HCT116 (cell line): Measurements from ENCODE around the gene RGSL1.

Experiments used
- CEBPB ChIP-seq: IDR thresholded peaks from 2 replicates; pipeline ENCODE4 v1.6.1; 2012; ENCODE audit warnings: low read depth
- ELF1 ChIP-seq: IDR thresholded peaks from 2 replicates; pipeline ENCODE4 v1.6.1; 2012; ENCODE audit warnings: low read depth, borderline replicate concordance
- EZH2 ChIP-seq: fragments of 200-600 bp; sonication (generic); IDR thresholded peaks from 2 replicates; pipeline ENCODE4 v1.6.1; 2017; ENCODE audit warnings: antibody characterized with exemption, mixed run types
- EZH2phosphoT487 ChIP-seq: fragments of 200-600 bp; IDR thresholded peaks from 2 replicates; pipeline ENCODE4 v1.6.1; 2018; ENCODE audit warnings: antibody characterized with exemption, borderline replicate concordance
- POLR2A ChIP-seq: IDR thresholded peaks from 2 replicates; pipeline ENCODE4 v1.7.0; 2011; ENCODE audit warnings: borderline replicate concordance; ENCODE audit not compliant: insufficient read depth, insufficient read length; ENCODE audit errors: extremely low read depth
- POLR2AphosphoS5 ChIP-seq: IDR thresholded peaks from 2 replicates; pipeline ENCODE4 v1.6.1; 2011; ENCODE audit warnings: mild to moderate bottlenecking, low read depth, low read length, moderate library complexity
- SIN3A ChIP-seq: IDR thresholded peaks from 2 replicates; pipeline ENCODE4 v1.6.1; 2012; ENCODE audit warnings: low read depth
- TCF7L2 ChIP-seq: IDR thresholded peaks from 2 replicates; pipeline ENCODE4 v1.7.0; 2011; ENCODE audit warnings: borderline replicate concordance, inconsistent platforms; ENCODE audit not compliant: insufficient read depth, insufficient read length; ENCODE audit errors: extremely low read depth
- ZFX ChIP-seq: fragments of 450-650 bp; IDR thresholded peaks from 2 replicates; pipeline ENCODE4 v1.6.1; 2017
- ZNF274 ChIP-seq: fragments of 200-500 bp; sonication (Bioruptor generic); IDR thresholded peaks from 2 replicates; pipeline ENCODE4 v1.6.1; 2014; ENCODE audit warnings: mild to moderate bottlenecking, low read depth, low read length, inconsistent platforms
- TF ChIP-seq, protein P1 (sequence below), 3 experiments: fragments of 200-600 bp in 1 of 3; sonication (generic) in 1 of 3; IDR thresholded peaks in 2 of 3; conservative IDR thresholded peaks in 1 of 3; 2 replicates each; pipeline ENCODE4 v1.5.1; 2012 to 2017; ENCODE audit warnings: low read depth in 2 of 3, low read length in 2 of 3, antibody characterized with exemption in 1 of 3, borderline replicate concordance in 1 of 3, control low read depth in 1 of 3, mild to moderate bottlenecking in 1 of 3, mixed read lengths in 1 of 3, mixed run types in 1 of 3, moderate library complexity in 1 of 3; ENCODE audit not compliant: insufficient read depth in 1 of 3
- TF ChIP-seq, protein P2 (sequence below): IDR thresholded peaks from 2 replicates; pipeline ENCODE4 v1.6.1; 2012
- TF ChIP-seq, protein P3 (sequence below): IDR thresholded peaks from 2 replicates; pipeline ENCODE4 v1.6.1; 2011; ENCODE audit warnings: mild to moderate bottlenecking, low read length, moderate library complexity; ENCODE audit not compliant: insufficient replicate concordance; ENCODE audit errors: extremely low read depth
- TF ChIP-seq, protein P4 (sequence below): IDR thresholded peaks from 2 replicates; pipeline ENCODE4 v1.6.1; 2012; ENCODE audit warnings: low read depth

DNA sequence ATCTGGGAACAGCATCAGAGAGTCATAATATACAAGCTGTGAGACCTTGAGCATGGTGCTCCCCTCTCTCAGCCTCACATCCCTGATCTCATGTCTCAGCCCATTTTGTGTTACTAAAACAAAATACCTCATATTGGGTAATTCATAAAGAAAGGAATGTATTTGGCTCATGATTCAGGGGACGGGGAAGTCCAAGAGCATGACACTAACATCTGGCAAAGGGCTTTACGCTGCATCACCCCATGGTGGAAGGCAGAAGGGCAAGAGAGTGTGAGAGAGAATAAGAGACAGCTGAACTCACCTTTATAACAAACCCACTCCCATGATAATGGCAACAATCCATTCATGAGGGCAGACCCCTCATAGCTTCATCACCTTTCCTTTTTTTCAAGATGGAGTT, 102.6 kb downstream of the RGSL1 start:
- TF ChIP-seq ZFX (no peak), POLR2AphosphoS5 (no peak), ZNF274 (no peak), EZH2phosphoT487 (no peak), ELF1 (no peak), POLR2A (no peak), EZH2 (no peak), SIN3A (no peak), TCF7L2 (no peak), CEBPB (no peak)
- TF ChIP-seq, protein P1, sequence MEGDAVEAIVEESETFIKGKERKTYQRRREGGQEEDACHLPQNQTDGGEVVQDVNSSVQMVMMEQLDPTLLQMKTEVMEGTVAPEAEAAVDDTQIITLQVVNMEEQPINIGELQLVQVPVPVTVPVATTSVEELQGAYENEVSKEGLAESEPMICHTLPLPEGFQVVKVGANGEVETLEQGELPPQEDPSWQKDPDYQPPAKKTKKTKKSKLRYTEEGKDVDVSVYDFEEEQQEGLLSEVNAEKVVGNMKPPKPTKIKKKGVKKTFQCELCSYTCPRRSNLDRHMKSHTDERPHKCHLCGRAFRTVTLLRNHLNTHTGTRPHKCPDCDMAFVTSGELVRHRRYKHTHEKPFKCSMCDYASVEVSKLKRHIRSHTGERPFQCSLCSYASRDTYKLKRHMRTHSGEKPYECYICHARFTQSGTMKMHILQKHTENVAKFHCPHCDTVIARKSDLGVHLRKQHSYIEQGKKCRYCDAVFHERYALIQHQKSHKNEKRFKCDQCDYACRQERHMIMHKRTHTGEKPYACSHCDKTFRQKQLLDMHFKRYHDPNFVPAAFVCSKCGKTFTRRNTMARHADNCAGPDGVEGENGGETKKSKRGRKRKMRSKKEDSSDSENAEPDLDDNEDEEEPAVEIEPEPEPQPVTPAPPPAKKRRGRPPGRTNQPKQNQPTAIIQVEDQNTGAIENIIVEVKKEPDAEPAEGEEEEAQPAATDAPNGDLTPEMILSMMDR (IDR thresholded peaks at IDR 0.05 in 2 of 3, conservative IDR thresholded peaks at IDR 0.05 in 1 of 3; ENCODE audit: borderline replicate concordance in 1 of 3, insufficient read depth in 1 of 3, low read depth in 2 of 3, low read length in 2 of 3) = no peak
- TF ChIP-seq, protein P2, sequence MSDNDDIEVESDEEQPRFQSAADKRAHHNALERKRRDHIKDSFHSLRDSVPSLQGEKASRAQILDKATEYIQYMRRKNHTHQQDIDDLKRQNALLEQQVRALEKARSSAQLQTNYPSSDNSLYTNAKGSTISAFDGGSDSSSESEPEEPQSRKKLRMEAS = no peak
- TF ChIP-seq, protein P3, sequence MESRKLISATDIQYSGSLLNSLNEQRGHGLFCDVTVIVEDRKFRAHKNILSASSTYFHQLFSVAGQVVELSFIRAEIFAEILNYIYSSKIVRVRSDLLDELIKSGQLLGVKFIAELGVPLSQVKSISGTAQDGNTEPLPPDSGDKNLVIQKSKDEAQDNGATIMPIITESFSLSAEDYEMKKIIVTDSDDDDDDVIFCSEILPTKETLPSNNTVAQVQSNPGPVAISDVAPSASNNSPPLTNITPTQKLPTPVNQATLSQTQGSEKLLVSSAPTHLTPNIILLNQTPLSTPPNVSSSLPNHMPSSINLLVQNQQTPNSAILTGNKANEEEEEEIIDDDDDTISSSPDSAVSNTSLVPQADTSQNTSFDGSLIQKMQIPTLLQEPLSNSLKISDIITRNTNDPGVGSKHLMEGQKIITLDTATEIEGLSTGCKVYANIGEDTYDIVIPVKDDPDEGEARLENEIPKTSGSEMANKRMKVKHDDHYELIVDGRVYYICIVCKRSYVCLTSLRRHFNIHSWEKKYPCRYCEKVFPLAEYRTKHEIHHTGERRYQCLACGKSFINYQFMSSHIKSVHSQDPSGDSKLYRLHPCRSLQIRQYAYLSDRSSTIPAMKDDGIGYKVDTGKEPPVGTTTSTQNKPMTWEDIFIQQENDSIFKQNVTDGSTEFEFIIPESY = no peak
- TF ChIP-seq, protein P4, sequence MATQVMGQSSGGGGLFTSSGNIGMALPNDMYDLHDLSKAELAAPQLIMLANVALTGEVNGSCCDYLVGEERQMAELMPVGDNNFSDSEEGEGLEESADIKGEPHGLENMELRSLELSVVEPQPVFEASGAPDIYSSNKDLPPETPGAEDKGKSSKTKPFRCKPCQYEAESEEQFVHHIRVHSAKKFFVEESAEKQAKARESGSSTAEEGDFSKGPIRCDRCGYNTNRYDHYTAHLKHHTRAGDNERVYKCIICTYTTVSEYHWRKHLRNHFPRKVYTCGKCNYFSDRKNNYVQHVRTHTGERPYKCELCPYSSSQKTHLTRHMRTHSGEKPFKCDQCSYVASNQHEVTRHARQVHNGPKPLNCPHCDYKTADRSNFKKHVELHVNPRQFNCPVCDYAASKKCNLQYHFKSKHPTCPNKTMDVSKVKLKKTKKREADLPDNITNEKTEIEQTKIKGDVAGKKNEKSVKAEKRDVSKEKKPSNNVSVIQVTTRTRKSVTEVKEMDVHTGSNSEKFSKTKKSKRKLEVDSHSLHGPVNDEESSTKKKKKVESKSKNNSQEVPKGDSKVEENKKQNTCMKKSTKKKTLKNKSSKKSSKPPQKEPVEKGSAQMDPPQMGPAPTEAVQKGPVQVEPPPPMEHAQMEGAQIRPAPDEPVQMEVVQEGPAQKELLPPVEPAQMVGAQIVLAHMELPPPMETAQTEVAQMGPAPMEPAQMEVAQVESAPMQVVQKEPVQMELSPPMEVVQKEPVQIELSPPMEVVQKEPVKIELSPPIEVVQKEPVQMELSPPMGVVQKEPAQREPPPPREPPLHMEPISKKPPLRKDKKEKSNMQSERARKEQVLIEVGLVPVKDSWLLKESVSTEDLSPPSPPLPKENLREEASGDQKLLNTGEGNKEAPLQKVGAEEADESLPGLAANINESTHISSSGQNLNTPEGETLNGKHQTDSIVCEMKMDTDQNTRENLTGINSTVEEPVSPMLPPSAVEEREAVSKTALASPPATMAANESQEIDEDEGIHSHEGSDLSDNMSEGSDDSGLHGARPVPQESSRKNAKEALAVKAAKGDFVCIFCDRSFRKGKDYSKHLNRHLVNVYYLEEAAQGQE = no peak
